Cardiac muscle cell (in vitro differentiated cells and primary cell): ENCODE measurements around the gene MET. TPM values are rescaled to one million over a fixed set of nuclear protein-coding genes. Genes with fewer than 3 reads are reported as not detected.
A peak's percentile ranks its signal among the peaks of the same experiment; 100 is the strongest.

Experiments
- DNase-seq, 2 donors: peaks; one replicate each; pipeline versions ENCODE4 v3.0.0 to v3.0.0-alpha.2; 2010 to 2017; ENCODE audit warnings: low read depth in 1 of 2, low spot score in 1 of 2
- H3K27ac ChIP-seq: fragments of 200-600 bp; sonication (generic); 2 replicates; pipeline ENCODE4 v1.5.1; 2016
- H3K27me3 ChIP-seq: fragments of 200-600 bp; sonication (generic); 2 replicates; pipeline ENCODE4 v1.6.0; 2016; ENCODE audit warnings: control low read depth
- H3K36me3 ChIP-seq: fragments of 200-600 bp; sonication (generic); 2 replicates; pipeline ENCODE4 v1.5.1; 2016; ENCODE audit warnings: control low read depth
- H3K4me1 ChIP-seq: fragments of 200-600 bp; sonication (generic); 2 replicates; pipeline ENCODE4 v1.8.1; 2017; ENCODE audit warnings: low read depth, mild to moderate bottlenecking, mixed run types
- H3K4me3 ChIP-seq: fragments of 200-600 bp; sonication (generic); 2 replicates; pipeline ENCODE4 v1.5.1; 2016; ENCODE audit warnings: mild to moderate bottlenecking
- H3K9me3 ChIP-seq: fragments of 200-600 bp; sonication (generic); 2 replicates; pipeline ENCODE4 v1.5.1; 2017; ENCODE audit warnings: low read depth, mild to moderate bottlenecking, control low read depth
- polyA plus RNA-seq: library from polyadenylated mRNA; unstranded; fragments of >200 nt; fragmentation: Nextera tagmentation; extraction: Ambion mirVana; gene quantifications from 2 replicates; pipeline ENCODE4 v1.2.1, GENCODE V29; 2016
- total RNA-seq: library from RNA; depleted of rRNA; stranded (reverse); fragments of >200 nt; gene quantifications from 2 replicates; pipeline ENCODE4 v1.2.3, GENCODE V29; 2016
- TF ChIP-seq, protein P1 (sequence below): IDR thresholded peaks from 2 replicates; pipeline ENCODE4 v1.5.1; 2012; ENCODE audit warnings: low read depth, mild to moderate bottlenecking, low read length

MET gene
- total and polyA plus RNA-seq, 2 experiments from 2014 or later = 1.8 to 1.9 TPM

DNA sequence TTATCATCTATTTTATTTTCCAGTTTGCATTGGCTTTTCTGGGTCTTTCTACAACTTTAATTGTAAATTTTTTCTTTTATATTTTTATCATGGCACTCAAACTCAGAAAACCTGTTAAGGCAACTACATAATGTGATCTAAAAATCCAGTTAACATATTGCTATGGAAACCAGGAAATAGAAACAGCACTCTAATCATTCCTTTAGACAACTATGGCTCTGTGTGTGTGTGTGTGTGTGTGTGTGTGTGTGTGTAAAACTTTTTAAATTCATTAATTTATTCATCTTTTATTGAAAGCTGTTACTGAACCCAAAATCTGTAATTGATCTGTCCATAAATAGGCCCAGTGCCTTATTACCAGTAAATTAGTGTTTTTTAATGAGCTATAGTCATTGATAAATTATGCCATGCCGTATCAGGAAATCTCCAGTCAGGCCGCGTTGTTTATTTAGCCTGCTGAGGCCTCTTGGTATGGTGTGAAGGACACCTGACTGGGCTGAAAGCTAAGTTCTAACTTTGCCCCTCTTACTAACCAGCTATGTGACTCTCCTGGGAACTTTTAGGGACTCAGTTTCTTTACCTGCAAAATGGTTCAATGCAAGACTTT lies 1.5 kb upstream of the MET start:
- Histone ChIP-seq H3K4me3 (no peak overlapping the region), H3K9me3 (no peaks in the 10 kb centered on the region), H3K27me3 (peaks cover 51% of the 10 kb centered on the region), H3K27ac (no peak overlapping the region), H3K4me1 (peaks cover under 1% of the 10 kb centered on the region), H3K36me3 (no peaks in the 10 kb centered on the region)
- TF ChIP-seq, protein P1, sequence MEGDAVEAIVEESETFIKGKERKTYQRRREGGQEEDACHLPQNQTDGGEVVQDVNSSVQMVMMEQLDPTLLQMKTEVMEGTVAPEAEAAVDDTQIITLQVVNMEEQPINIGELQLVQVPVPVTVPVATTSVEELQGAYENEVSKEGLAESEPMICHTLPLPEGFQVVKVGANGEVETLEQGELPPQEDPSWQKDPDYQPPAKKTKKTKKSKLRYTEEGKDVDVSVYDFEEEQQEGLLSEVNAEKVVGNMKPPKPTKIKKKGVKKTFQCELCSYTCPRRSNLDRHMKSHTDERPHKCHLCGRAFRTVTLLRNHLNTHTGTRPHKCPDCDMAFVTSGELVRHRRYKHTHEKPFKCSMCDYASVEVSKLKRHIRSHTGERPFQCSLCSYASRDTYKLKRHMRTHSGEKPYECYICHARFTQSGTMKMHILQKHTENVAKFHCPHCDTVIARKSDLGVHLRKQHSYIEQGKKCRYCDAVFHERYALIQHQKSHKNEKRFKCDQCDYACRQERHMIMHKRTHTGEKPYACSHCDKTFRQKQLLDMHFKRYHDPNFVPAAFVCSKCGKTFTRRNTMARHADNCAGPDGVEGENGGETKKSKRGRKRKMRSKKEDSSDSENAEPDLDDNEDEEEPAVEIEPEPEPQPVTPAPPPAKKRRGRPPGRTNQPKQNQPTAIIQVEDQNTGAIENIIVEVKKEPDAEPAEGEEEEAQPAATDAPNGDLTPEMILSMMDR = no peak
- no peak for DNase-seq

DNA sequence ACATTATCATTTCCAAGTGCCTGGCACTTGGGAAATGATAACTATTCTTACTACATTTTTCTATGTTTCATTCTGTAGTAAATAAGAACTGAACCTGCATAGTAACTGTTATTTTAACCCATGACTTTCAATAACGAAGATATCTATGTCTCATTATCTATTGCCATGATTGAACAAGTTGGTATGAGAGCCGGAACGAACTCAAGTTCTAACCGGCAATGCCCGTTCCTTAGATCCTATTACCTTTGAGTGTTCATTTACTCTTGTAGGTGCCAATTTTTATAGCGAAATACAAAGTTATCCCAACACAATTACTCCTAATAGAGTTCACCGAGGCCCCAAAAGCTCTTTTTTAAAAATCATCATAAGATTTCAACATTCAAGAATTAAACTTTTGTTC lies 885 bp upstream of the MET start:
- TF ChIP-seq, protein P1 = no peak
- no peaks in the 10 kb centered on the region for H3K9me3 ChIP-seq
- no peak for DNase-seq
- H3K36me3 ChIP-seq = no peaks in the 10 kb centered on the region
- no peak overlapping the region for H3K27ac ChIP-seq
- peak overlapping the region; percentile 67 for H3K4me3 ChIP-seq
- H3K27me3 ChIP-seq = peaks cover 55% of the 10 kb centered on the region
- H3K4me1 ChIP-seq = no peaks in the 10 kb centered on the region

DNA sequence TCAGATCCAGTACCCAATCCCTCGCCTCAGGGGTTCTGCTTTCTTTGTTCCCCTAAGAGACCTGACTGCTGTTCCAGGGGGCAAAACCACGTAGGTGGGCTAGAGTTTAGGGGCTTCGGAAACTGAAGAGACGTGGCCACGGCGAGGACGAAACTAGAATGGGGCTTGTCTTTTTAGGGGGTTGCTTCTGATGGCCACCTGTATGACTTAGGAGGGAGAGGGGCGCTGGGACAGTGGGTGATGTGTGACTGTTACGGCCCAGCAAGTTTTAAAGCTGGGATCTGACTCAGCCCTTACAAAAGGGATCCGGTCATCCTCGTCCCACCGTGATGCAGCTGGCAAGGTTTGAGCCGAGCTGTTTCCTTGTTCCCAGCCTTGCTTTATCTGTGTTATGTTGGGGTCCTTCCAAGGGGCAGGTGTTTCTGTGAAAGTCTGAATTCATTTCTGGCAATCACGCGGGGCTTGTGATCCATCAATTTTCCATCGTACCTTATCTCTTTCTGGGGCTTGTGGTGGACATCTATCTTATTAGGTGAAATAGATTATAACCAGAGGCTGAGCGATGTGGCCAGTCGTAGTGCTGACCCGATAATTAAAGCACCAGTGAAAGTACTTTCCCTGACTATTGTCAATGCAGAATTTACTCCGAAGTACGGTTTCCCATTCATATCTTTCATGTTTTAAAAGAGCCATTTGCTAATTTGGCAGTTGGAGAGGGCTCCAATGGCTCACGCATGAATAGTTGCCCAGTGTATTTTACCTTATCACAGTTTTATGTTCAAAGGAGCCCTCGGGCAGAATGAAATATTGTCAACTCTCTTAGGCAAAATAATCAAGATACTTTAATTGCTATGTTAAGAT lies 830 bp downstream of the MET start:
- DNase-seq = peak; percentile 9 to 16
- no peaks in the 10 kb centered on the region for H3K4me1 ChIP-seq
- H3K36me3 ChIP-seq = no peaks in the 10 kb centered on the region
- peak overlapping the region; percentile 67 for H3K4me3 ChIP-seq
- H3K27ac ChIP-seq = no peak overlapping the region
- peaks cover 64% of the 10 kb centered on the region for H3K27me3 ChIP-seq
- TF ChIP-seq, protein P1 = no peak
- no peaks in the 10 kb centered on the region for H3K9me3 ChIP-seq

DNA sequence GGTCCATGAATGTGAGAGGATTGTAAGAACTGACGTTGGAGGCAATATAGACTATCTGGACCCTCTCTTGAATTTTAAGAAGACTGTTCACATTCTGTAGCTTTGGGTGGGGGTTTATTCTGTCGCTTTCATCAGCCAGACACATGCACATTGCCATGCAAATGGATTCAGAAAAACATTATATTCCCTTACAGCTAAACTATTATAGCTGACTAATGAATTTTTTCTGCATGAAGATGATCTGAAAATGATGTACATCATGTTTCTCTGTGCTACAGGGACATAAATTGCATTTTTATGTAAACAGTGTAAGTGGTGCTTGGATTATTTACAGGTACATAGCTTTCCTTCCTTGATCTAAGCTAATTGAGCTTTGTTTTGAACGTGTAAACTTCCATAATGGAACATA lies 1.5 kb downstream of the MET start:
- no peaks in the 10 kb centered on the region for H3K36me3 ChIP-seq
- H3K27ac ChIP-seq = no peak overlapping the region
- DNase-seq = no peak
- no peak overlapping the region for H3K4me3 ChIP-seq
- H3K9me3 ChIP-seq = no peaks in the 10 kb centered on the region
- peaks cover 64% of the 10 kb centered on the region for H3K27me3 ChIP-seq
- no peaks in the 10 kb centered on the region for H3K4me1 ChIP-seq
- TF ChIP-seq, protein P1 = no peak

DNA sequence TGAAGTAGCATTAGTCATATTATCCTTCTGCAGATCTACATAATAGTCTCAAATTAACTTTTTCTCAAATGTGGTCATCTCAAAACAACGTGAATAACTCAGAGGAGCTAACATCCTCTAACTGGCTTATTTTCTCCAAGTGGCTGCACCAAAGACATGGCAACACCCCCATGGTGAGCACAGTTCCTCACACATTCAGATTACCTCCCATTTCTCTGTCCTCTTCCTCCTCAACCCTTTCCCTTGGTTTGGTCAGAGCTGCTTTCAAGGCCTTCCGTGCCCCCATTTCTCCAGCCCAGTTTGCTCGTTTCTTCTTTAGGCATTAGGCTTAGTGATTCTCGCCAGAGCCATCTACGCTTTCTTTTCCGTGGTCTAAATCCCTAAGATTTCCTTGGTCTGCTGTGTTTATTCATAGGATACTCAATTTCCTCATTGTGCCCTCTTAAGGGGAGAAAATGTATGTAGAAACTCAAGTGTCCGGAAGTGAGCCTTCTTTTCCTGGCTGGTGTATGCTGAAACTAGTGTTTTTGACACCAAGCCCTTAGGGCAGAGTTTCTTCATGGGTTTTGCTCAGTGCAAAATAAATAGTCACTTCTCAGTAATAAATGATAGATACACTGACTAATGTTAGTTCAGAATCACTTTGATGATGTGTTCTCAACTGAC lies 2.6 kb downstream of the MET start:
- Histone ChIP-seq H3K27ac (no peak overlapping the region), H3K36me3 (no peaks in the 10 kb centered on the region), H3K4me3 (no peak overlapping the region), H3K9me3 (no peaks in the 10 kb centered on the region), H3K27me3 (peaks cover 60% of the 10 kb centered on the region), H3K4me1 (no peaks in the 10 kb centered on the region)
- no peak for DNase-seq
- TF ChIP-seq, protein P1 = no peak
